ENCODE measurements around the gene TBC1D23. TPM values are rescaled to one million over a fixed set of nuclear protein-coding genes. Genes with fewer than 3 reads are reported as not detected.

Gene TBC1D23
- total and polyA plus RNA-seq, 2 of the 13 experiments (the other 11 are each of a cell fraction or from before 2014, with no cell fraction given) = 28.7 to 35.4 TPM

DNA sequence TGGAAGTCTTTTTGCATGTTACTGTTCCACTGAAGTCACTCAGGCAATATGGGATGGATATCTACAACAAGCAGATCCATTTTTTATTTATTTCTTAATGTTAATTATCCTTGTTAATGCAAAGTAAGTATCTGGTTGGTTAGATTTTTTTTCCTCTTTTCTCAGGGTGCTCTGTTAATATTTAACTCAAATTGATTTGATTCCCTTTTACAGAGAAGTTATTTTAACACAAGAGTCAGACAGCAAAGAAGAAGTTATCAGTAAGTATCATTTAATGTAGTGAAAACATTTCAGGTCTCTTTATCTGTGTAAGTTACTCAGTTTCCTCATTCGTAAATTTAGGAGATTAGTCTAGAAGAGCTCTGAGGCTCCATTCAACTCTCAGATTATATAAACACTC is 34.3 kb downstream of the TBC1D23 start:
- H3K27ac ChIP-seq (ENCODE audit: extremely low read length, insufficient read depth, low read length) = no peak overlapping the region
- no peak for DNase-seq (ENCODE audit: low spot score)
- no peaks in the 10 kb centered on the region for H3K79me2 ChIP-seq (ENCODE audit: insufficient read depth, low read length)
- POLR2A ChIA-PET = no interaction called here
- TF ChIP-seq, protein P1, sequence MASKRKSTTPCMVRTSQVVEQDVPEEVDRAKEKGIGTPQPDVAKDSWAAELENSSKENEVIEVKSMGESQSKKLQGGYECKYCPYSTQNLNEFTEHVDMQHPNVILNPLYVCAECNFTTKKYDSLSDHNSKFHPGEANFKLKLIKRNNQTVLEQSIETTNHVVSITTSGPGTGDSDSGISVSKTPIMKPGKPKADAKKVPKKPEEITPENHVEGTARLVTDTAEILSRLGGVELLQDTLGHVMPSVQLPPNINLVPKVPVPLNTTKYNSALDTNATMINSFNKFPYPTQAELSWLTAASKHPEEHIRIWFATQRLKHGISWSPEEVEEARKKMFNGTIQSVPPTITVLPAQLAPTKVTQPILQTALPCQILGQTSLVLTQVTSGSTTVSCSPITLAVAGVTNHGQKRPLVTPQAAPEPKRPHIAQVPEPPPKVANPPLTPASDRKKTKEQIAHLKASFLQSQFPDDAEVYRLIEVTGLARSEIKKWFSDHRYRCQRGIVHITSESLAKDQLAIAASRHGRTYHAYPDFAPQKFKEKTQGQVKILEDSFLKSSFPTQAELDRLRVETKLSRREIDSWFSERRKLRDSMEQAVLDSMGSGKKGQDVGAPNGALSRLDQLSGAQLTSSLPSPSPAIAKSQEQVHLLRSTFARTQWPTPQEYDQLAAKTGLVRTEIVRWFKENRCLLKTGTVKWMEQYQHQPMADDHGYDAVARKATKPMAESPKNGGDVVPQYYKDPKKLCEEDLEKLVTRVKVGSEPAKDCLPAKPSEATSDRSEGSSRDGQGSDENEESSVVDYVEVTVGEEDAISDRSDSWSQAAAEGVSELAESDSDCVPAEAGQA (IDR thresholded peaks at IDR 0.05; ENCODE audit: low read depth) = no peak
- TF ChIP-seq, protein P1 (CRISPR knock-in tag; IDR thresholded peaks at IDR 0.05; ENCODE audit: borderline replicate concordance) = no peak
- TF ChIP-seq, protein P2, sequence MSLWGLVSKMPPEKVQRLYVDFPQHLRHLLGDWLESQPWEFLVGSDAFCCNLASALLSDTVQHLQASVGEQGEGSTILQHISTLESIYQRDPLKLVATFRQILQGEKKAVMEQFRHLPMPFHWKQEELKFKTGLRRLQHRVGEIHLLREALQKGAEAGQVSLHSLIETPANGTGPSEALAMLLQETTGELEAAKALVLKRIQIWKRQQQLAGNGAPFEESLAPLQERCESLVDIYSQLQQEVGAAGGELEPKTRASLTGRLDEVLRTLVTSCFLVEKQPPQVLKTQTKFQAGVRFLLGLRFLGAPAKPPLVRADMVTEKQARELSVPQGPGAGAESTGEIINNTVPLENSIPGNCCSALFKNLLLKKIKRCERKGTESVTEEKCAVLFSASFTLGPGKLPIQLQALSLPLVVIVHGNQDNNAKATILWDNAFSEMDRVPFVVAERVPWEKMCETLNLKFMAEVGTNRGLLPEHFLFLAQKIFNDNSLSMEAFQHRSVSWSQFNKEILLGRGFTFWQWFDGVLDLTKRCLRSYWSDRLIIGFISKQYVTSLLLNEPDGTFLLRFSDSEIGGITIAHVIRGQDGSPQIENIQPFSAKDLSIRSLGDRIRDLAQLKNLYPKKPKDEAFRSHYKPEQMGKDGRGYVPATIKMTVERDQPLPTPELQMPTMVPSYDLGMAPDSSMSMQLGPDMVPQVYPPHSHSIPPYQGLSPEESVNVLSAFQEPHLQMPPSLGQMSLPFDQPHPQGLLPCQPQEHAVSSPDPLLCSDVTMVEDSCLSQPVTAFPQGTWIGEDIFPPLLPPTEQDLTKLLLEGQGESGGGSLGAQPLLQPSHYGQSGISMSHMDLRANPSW (CRISPR knock-in tag; IDR thresholded peaks at IDR 0.05; ENCODE audit: borderline replicate concordance) = no peak
- TF ChIP-seq FOXO1 (CRISPR knock-in tag; IDR thresholded peaks at IDR 0.05) (no peak), ZBTB7B (CRISPR knock-in tag; IDR thresholded peaks at IDR 0.05) (no peak)
- ATAC-seq = no peak
- CTCF ChIA-PET (ENCODE audit: low intra/inter-chr PET ratio, low total read pairs) = no interaction called here
- no peak overlapping the region for H3K4me2 ChIP-seq (ENCODE audit: low read depth, low read length)
- no peaks in the 10 kb centered on the region for H3K9me3 ChIP-seq (ENCODE audit: low read length)
- H3K9ac ChIP-seq (ENCODE audit: insufficient read depth, low read depth, low read length) = no peak overlapping the region
- in situ Hi-C loops (cut with HindIII; ENCODE audit: extremely low pct_ligation_motif_present, low pct_unique_long_range_greater_than_20kb) (no loop called here), intact Hi-C loops (cut with micrococcal nuclease; ENCODE audit: unreplicated experiment) (no loop called here)
- H3K36me3 ChIP-seq (replicated peaks in 1 of 2; ENCODE audit: control insufficient read depth in 1 of 2, insufficient read depth in 2 of 2, low read length in 2 of 2) = peaks cover 9 to 47% of the 10 kb centered on the region in 2 experiments
- H3K27me3 ChIP-seq (ENCODE audit: control insufficient read depth in 1 of 2, insufficient read depth in 2 of 2, low read length in 2 of 2) = no peaks in the 10 kb centered on the region
- no peak for FAIRE-seq
- no peak overlapping the region for H2AFZ ChIP-seq (ENCODE audit: low read length)
- H4K20me1 ChIP-seq (ENCODE audit: insufficient read depth, low read length) = no peaks in the 10 kb centered on the region
- no peaks in the 10 kb centered on the region for H3K4me1 ChIP-seq (ENCODE audit: insufficient read depth, low read length)
- BruUV-seq (replicated peaks) = no TSS peak
- WGBS (ENCODE audit: low lambda C conversion rate) = 100% methylated on average over 1 of the region's 1 CpG
- H3K4me3 ChIP-seq (replicated peaks in 1 of 3; ENCODE audit: insufficient read depth in 1 of 3, low read depth in 2 of 3, low read length in 3 of 3) = no peak overlapping the region

Measured in HepG2 (cell line).